ENCODE measurements around the gene NUDCD2. TPM values are rescaled to one million over a fixed set of nuclear protein-coding genes. Genes with fewer than 3 reads are reported as not detected.

The NUDCD2 gene
- total and polyA plus RNA-seq, 7 experiments from 2014 or later, result 17.9 to 62.8 (median 27.5) TPM

DNA sequence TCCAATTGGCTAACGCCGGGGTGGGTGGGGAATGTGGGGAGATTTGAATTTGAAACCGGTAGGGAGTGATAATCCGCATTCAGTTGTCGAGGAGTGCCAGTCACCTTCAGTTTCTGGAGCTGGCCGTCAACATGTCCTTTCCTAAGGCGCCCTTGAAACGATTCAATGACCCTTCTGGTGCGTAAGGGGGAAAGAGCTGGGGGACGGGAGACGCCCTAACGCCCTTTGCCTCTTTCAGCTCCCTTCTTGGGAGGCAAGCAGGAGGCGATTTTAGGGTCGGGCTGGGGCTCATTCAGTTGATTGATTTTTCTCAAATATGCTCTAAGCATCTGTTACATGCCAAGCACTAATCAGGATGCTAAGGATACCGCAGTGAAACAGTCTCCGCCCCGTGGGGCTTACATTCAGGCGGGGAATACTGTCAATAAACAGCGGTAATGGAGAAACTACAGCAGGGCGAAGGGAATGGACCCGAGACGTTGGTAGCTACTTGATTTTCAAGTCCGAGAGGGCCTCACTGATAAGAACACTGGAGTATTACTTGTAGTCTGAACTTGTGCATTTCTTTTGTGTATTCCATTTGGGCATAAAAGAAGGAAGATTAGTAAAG is 765 bp upstream of the NUDCD2 start, which contains the start of gene HMMR:
Gene HMMR (plus strand): TSS at position 71 of the 610 bp plus-strand sequence. CDS start 61 bp downstream, at position 132.
- POLR2A ChIA-PET, result interaction anchor here (0.7 to 9.7 kb wide), 13 partner anchors 7 to 445 kb away, joined by 3 to 238 read pairs (median 7); partner anchors contain the start of genes CCNG1 and MAT2B
- no peaks in the 10 kb centered on the region for H3K27me3 Mint-ChIP-seq
- intact Hi-C loops (cut with micrococcal nuclease), result loop anchor here (1.0 kb wide), 3 partner anchors 13 to 45 kb away; partner anchors contain the start of genes CCNG1 (in 2 of the 2) and MAT2B (in 2 of the 2)
- CTCF ChIA-PET, result interaction anchor here (0.9 to 3.4 kb wide), 7 partner anchors 13 to 45 kb away, joined by 3 to 18 read pairs (median 3); partner anchors contain the start of genes CCNG1 and MAT2B
- Histone ChIP-seq H3K9me3 (ENCODE audit: control insufficient read depth in 2 of 3, low read length in 3 of 3) (no peaks in the 10 kb centered on the region), H3K4me1 (ENCODE audit: control insufficient read depth in 2 of 2, insufficient read depth in 2 of 2, low read length in 2 of 2) (peaks cover 8 to 23% of the 10 kb centered on the region in 2 donors), H3K4me3 (ENCODE audit: low read length) (peak within 1 kb of the TSS; percentile 91), H3K36me3 (ENCODE audit: control insufficient read depth in 2 of 3, insufficient read depth in 3 of 3, low read length in 3 of 3) (peaks cover 0 to 2% (median 0%) of the 10 kb centered on the region in 3 experiments), H3K27me3 (ENCODE audit: control insufficient read depth in 2 of 2, insufficient read depth in 2 of 2, low read length in 2 of 2) (no peaks in the 10 kb centered on the region), H3K27ac (ENCODE audit: low read depth, low read length) (peak within 1 kb of the TSS; percentile 98)
- peaks cover 4 to 20% (median 9%) of the 10 kb centered on the region in 5 donors for H3K36me3 Mint-ChIP-seq
- ATAC-seq (no peak), DNase-seq (no peak)
- peak within 1 kb of the TSS; percentile 90 to 99 (median 97) for H3K4me3 Mint-ChIP-seq
- peaks cover 0 to 6% (median 0%) of the 10 kb centered on the region in 11 donors for H3K9me3 Mint-ChIP-seq
- H3K4me1 Mint-ChIP-seq, result peaks cover 17 to 57% (median 47%) of the 10 kb centered on the region in 7 donors
- peak within 1 kb of the TSS; percentile 99 to 100 (median 99) for H3K27ac Mint-ChIP-seq

DNA sequence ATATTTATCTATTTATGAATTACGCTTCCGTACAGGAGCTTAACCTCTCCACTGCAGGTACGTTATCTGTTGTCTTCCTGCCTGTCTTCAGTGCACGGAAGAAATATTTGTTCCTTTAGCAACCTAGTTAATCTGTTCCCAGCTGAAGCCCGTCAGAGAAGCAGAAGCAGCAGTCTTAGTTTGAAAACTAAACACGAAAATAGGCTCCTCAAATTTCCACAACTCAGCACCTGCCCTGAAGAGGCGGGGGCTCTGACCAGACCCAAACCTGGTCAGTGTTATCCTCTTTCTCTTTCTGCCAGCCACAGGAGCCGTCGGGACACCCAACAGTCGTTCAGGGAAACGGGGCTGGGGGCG is 462 bp downstream of the NUDCD2 start:
- intact Hi-C loops (cut with micrococcal nuclease), result loop anchor here (1.0 kb wide), 2 partner anchors 9 to 10 kb away; no protein-coding TSS in a partner anchor
- peak in 1 of 9 donors; percentile 17 for DNase-seq
- Histone ChIP-seq H3K27me3 (ENCODE audit: control insufficient read depth in 2 of 2, insufficient read depth in 2 of 2, low read length in 2 of 2) (no peaks in the 10 kb centered on the region), H3K9me3 (ENCODE audit: control insufficient read depth in 2 of 3, low read length in 3 of 3) (no peaks in the 10 kb centered on the region), H3K4me1 (ENCODE audit: control insufficient read depth in 2 of 2, insufficient read depth in 2 of 2, low read length in 2 of 2) (peaks cover 8 to 23% of the 10 kb centered on the region in 2 donors), H3K36me3 (ENCODE audit: control insufficient read depth in 2 of 3, insufficient read depth in 3 of 3, low read length in 3 of 3) (peaks cover 0 to 13% (median 7%) of the 10 kb centered on the region in 3 experiments), H3K4me3 (ENCODE audit: low read length) (peak overlapping the region; percentile 91), H3K27ac (ENCODE audit: low read depth, low read length) (peak overlapping the region; percentile 98)
- Mint-ChIP-seq H3K4me1 (peaks cover 21 to 66% (median 58%) of the 10 kb centered on the region in 7 donors), H3K4me3 (peak overlapping the region; percentile 90 to 99 (median 97)), H3K9me3 (peaks cover 0 to 6% (median 0%) of the 10 kb centered on the region in 11 donors), H3K27ac (peak overlapping the region; percentile 99 to 100 (median 99)), H3K36me3 (peaks cover 9 to 25% (median 21%) of the 10 kb centered on the region in 5 donors), H3K27me3 (no peaks in the 10 kb centered on the region)
- POLR2A ChIA-PET, result interaction anchor here (0.6 to 9.7 kb wide), 14 partner anchors 8 to 64 kb away, joined by 3 to 238 read pairs (median 6); partner anchors contain the start of genes CCNG1 and MAT2B
- ATAC-seq, result no peak
- CTCF ChIA-PET, result interaction anchor here (0.9 to 2.0 kb wide), 5 partner anchors 16 to 51 kb away, joined by 3 to 5 read pairs (median 4); no protein-coding TSS in a partner anchor

DNA sequence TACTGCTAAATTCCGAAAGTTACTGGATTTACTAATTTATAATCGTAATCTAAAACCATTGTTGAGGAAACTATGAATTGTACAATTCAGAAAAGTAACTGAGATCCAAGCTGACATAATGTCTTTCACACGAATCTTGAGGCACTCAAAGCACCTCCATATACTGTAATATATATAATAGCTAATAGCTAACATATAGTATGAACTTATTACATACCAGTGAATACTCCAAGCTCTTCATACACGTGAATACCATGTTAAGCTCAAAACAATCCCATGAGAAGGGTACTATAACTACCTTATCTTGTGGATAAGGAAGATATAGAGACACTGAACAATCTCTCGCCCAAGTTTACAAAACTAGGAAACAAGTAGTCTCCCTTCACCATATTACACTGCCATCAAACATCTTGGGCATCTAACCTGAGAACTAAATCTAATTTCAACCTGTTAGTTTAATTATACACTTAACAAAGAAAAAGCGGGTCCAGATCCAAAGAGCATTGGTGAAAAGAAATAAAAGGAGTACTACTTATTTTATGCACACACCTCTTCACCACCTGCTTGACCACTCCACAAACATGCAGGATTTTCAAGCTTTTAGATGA is 1.0 kb downstream of the NUDCD2 start:
- ChIA-PET POLR2A (interaction anchor here (0.8 to 9.7 kb wide), 11 partner anchors 8 to 58 kb away, joined by 3 to 238 read pairs (median 6); partner anchors contain the start of genes CCNG1 and MAT2B), CTCF (interaction anchor here (0.9 to 2.0 kb wide), 5 partner anchors 9 to 50 kb away, joined by 3 to 7 read pairs (median 4); partner anchors contain the start of gene CCNG1)
- peaks cover 0 to 6% (median 0%) of the 10 kb centered on the region in 11 donors for H3K9me3 Mint-ChIP-seq
- peaks cover 8 to 23% of the 10 kb centered on the region in 2 donors for H3K4me1 ChIP-seq (ENCODE audit: control insufficient read depth in 2 of 2, insufficient read depth in 2 of 2, low read length in 2 of 2)
- no peaks in the 10 kb centered on the region for H3K27me3 ChIP-seq (ENCODE audit: control insufficient read depth in 2 of 2, insufficient read depth in 2 of 2, low read length in 2 of 2)
- DNase-seq (no peak), ATAC-seq (no peak)
- H3K27ac ChIP-seq (ENCODE audit: low read depth, low read length), result peak overlapping the region; percentile 98
- peaks cover 21 to 66% (median 58%) of the 10 kb centered on the region in 7 donors for H3K4me1 Mint-ChIP-seq
- H3K36me3 Mint-ChIP-seq, result peaks cover 9 to 23% (median 21%) of the 10 kb centered on the region in 5 donors
- H3K27me3 Mint-ChIP-seq, result no peaks in the 10 kb centered on the region
- peak overlapping the region; percentile 99 to 100 (median 99) for H3K27ac Mint-ChIP-seq
- peak overlapping the region; percentile 90 to 99 (median 97) for H3K4me3 Mint-ChIP-seq
- intact Hi-C loops (cut with micrococcal nuclease), result loop anchor here (1.0 kb wide), 2 partner anchors 9 to 10 kb away; no protein-coding TSS in a partner anchor
- H3K36me3 ChIP-seq (ENCODE audit: control insufficient read depth in 2 of 3, insufficient read depth in 3 of 3, low read length in 3 of 3), result peaks cover 0 to 13% (median 7%) of the 10 kb centered on the region in 3 experiments
- H3K9me3 ChIP-seq (ENCODE audit: control insufficient read depth in 2 of 3, low read length in 3 of 3), result no peaks in the 10 kb centered on the region
- peak overlapping the region; percentile 91 for H3K4me3 ChIP-seq (ENCODE audit: low read length)

DNA sequence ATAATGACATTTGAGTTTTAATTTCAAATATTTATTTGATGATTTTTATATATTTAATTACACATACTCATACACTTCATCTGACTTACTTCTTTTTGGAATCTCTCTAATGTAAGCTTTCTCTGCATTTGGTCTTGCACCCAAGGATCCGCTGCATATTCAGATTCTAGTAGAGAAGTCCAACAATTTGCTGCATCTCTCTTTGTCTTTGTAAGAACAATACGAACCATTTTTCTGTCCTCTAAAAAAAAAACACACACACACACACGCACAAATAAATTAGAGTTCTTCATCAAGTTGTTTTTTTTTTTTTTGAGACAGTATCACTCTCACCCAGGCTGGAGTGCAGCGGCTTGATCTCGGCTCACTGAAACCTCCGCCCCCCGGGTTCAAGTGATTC is 3.1 kb downstream of the NUDCD2 start:
- Histone ChIP-seq H3K4me3 (ENCODE audit: low read length) (no peak overlapping the region), H3K4me1 (ENCODE audit: control insufficient read depth in 2 of 2, insufficient read depth in 2 of 2, low read length in 2 of 2) (peaks cover 8 to 12% of the 10 kb centered on the region in 2 donors), H3K27ac (ENCODE audit: low read depth, low read length) (no peak overlapping the region), H3K27me3 (ENCODE audit: control insufficient read depth in 2 of 2, insufficient read depth in 2 of 2, low read length in 2 of 2) (no peaks in the 10 kb centered on the region), H3K9me3 (ENCODE audit: control insufficient read depth in 2 of 3, low read length in 3 of 3) (no peaks in the 10 kb centered on the region), H3K36me3 (ENCODE audit: control insufficient read depth in 2 of 3, insufficient read depth in 3 of 3, low read length in 3 of 3) (peaks cover 0 to 18% (median 11%) of the 10 kb centered on the region in 3 experiments)
- DNase-seq, result no peak
- H3K36me3 Mint-ChIP-seq, result peaks cover 9 to 26% (median 23%) of the 10 kb centered on the region in 5 donors
- no peaks in the 10 kb centered on the region for H3K27me3 Mint-ChIP-seq
- peak overlapping the region in 3 of 10 donors; percentile 21 to 47 (median 38) for H3K4me3 Mint-ChIP-seq
- peaks cover 0 to 6% (median 0%) of the 10 kb centered on the region in 11 donors for H3K9me3 Mint-ChIP-seq
- ChIA-PET CTCF (interaction anchor here (1.9 kb wide), 1 partner anchor 19 kb away, joined by 7 read pairs; the partner anchor contains the start of gene CCNG1), POLR2A (interaction anchor here (0.6 to 9.7 kb wide), 3 partner anchors 19 to 66 kb away, joined by 3 to 238 read pairs (median 6); partner anchors contain the start of genes CCNG1 and MAT2B)
- intact Hi-C loops (cut with micrococcal nuclease), result loop anchor here in 1 of 2 donors (1.0 kb wide), 1 partner anchor 10 kb away; no protein-coding TSS in a partner anchor
- peaks cover 19 to 63% (median 51%) of the 10 kb centered on the region in 7 donors for H3K4me1 Mint-ChIP-seq
- ATAC-seq, result no peak
- peak overlapping the region in 1 of 9 donors; percentile 31 for H3K27ac Mint-ChIP-seq

DNA sequence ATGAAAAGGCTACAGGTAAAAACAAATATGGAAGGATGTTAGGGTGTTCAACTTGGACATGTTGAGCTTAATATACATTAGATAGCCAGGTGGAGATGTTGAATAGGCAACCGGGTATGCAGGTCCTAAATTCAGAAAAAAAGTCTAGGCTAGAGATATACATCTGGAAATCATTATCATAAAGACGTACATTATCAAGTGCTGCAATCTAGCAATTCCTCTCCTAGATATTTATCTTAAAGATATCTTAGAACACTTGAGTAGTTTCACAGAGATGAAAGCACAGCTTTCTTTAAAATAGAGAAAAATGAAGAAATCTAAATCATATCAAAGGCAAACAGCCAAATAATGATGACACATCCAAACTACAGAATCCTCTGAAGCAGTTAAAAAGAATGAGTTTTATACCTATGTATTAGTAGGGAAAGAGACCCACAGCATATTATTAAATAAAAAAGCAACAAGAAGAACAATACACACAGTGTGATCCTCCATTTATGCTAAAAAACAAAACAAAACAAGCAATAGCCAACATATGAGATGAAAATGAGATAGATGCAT is 3.8 kb downstream of the NUDCD2 start:
- H3K4me3 ChIP-seq (ENCODE audit: low read length), result no peak overlapping the region
- no peaks in the 10 kb centered on the region for H3K9me3 ChIP-seq (ENCODE audit: control insufficient read depth in 2 of 3, low read length in 3 of 3)
- Mint-ChIP-seq H3K4me3 (peak overlapping the region in 2 of 10 donors; percentile 5 to 47), H3K9me3 (peaks cover 0 to 6% (median 0%) of the 10 kb centered on the region in 11 donors), H3K27ac (peak overlapping the region in 5 of 9 donors; percentile 21 to 53 (median 41)), H3K36me3 (peaks cover 9 to 30% (median 23%) of the 10 kb centered on the region in 5 donors), H3K4me1 (peaks cover 19 to 56% (median 47%) of the 10 kb centered on the region in 7 donors), H3K27me3 (no peaks in the 10 kb centered on the region)
- POLR2A ChIA-PET, result interaction anchor here (1.5 to 9.7 kb wide), 2 partner anchors 19 to 50 kb away, joined by 6 to 238 read pairs; partner anchors contain the start of genes CCNG1 and MAT2B
- peaks cover 5 to 12% of the 10 kb centered on the region in 2 donors for H3K4me1 ChIP-seq (ENCODE audit: control insufficient read depth in 2 of 2, insufficient read depth in 2 of 2, low read length in 2 of 2)
- DNase-seq, result no peak
- H3K36me3 ChIP-seq (ENCODE audit: control insufficient read depth in 2 of 3, insufficient read depth in 3 of 3, low read length in 3 of 3), result peaks cover 0 to 20% (median 11%) of the 10 kb centered on the region in 3 experiments
- CTCF ChIA-PET, result no interaction called here
- ATAC-seq, result no peak
- intact Hi-C loops (cut with micrococcal nuclease), result loop anchor here in 1 of 2 donors (1.0 kb wide), 1 partner anchor 9 kb away; no protein-coding TSS in a partner anchor
- H3K27me3 ChIP-seq (ENCODE audit: control insufficient read depth in 2 of 2, insufficient read depth in 2 of 2, low read length in 2 of 2), result no peaks in the 10 kb centered on the region
- H3K27ac ChIP-seq (ENCODE audit: low read depth, low read length), result no peak overlapping the region

Measured in naive thymus-derived CD4-positive, alpha-beta T cell (primary cell).